Stimulated activated CD4-positive, alpha-beta T cell treated with anti-CD3 and anti-CD28 coated beads, TNF-alpha, amount 100 ng/mL, for 48 hours (primary cell): ENCODE data around the gene IFNA17.
"Not testable (repeated sequence)": the region's sequence is repeated elsewhere in the genome, so short reads cannot be mapped to it uniquely, and the experiment has no call there.

ENCODE experiments used
- DNase-seq, 3 donors: peaks; one replicate each; pipeline ENCODE4 v3.0.0-alpha.2; 2020; ENCODE audit warnings: low read depth in 3 of 3

The IFNA17 gene

DNA sequence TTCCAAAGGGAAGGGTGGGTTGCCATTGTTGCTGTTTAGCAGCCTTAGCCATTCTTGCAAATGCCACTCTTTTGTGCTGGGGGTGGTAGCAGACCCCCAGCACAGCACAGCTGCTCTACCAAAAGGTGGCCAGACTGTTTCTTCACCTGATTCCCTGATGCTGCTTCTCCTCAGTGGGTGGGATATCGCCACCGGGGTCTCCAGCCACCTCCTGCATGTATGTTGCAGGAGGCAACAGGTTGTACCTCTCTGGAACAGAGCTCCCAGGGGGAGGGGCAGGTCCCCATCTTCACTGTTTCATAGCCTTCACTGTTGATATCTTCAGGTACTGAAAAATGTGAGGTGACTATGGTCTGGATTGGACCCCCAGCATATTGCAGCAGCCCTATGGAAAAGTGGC lies 17.2 kb downstream of the IFNA17 start:
- not testable (repeated sequence) for DNase-seq

DNA sequence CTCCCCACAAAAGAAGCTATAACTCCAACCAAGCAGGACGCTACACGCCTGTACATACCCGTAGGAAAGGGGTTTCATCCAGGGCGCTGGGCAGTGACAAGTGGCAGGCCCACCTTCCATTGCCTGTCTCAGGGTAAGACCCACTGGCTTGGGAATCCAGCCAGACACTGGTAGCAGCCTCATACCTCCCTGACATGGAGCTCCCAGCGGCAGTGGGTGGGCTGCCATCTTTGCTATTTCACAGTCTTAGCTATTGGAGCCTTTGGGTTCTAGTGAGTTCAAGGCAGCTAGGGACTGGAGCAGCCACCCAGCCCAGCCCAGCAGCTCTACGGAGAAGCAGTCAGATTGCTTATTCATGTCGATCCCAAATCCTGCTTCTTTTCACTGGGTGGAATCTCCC lies 17.7 kb downstream of the IFNA17 start:
- DNase-seq = no peak

DNA sequence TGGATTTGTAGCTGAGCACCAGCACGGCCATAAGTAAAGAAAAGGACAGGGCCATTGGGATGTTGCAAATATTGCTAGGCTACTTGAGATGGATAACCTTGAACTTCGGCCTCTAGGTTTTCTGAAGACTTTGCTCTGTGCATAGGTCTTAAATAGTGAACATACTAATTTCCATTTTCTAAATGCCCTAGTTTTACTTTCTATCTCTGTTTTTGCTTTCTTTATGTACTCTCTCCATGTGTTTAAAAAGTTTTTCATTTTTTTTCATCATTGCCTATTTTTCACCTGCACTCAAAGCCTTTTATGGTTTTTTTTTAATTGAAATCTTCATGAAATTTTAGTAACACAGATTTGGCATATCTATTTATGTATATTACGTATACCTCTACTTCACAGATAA lies 21.0 kb downstream of the IFNA17 start, which contains the start of gene IFNA10:
TSS of gene IFNA10 (minus strand) at position 101 of the 400 bp plus-strand sequence. CDS start at position 55, 46 bp downstream.
- DNase-seq = not testable (repeated sequence)

DNA sequence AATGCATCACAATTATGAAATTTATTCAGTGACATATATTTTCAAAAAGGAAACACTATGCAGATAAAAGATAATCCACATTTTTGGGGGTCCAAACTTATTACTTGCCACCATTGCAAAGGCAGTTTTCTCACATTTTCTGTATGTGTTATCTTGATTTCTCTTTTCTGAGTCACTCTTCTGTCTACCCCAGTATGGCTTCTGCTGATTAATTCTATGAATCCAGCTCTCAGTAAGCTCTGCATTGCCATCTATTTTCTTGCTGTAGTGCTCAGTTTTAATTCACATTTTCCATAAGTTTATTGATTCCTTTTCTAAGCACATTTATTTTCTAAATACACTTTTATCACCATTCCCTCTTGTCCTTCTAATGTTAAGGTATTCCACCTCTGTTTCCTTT lies 22.8 kb downstream of the IFNA17 start:
- DNase-seq = no peak

- not testable (repeated sequence) for DNase-seq
These were observed 25.9 kb downstream of the IFNA17 start, which contains the start of gene IFNA7 for GRCh38 chr9:21202105-21202504. Gene IFNA7 (minus strand): TSS chr9:21202205. CDS start chr9:21202165, 40 bp downstream.

DNA sequence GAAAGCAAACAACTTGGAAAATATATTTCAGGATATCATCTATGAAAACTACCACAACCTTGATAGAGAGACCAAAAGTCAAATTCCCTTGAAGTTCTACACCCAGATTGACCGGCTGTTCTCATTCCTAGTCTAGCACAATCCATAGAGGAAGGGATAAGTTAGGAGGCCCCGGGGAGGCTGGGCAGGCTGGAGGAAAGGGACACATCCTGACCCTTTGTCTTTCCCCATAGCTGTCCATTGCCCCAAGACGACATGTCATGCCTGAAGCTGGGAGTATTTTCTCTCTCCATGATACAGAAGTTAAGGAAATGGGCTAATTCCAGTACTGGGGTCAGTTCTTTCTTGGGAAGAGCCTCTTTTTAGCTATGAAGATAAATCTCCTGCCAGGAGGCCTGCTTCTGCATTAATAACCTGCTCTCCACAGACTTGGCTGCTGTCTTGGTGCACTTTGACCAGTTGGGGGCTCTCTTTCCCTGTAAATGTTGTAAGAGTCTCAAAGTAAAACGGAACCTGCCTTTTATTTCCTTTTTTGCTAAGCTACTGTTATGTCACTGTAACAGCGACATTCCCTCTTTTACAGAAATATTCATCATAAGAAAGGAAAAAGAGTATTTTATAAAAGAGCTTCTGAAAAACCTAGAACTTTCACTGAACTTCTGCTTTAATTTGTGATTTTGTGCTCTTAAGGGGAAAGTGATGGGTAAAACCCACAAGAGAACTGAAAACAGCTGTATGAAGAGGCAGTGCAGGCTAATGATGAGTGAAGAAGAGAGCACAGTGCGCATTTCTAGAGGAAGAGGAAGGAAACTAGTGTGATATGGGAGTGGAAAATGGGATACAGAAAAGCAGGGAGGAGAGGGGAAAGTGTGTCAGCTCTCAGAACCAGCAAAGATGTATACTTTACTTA lies 32.9 kb downstream of the IFNA17 start:
- not testable (repeated sequence) for DNase-seq

- not testable (repeated sequence) for DNase-seq
These were observed 40.5 kb downstream of the IFNA17 start, which contains the start of gene IFNA4 for GRCh38 chr9:21187487-21187886. Gene IFNA4 (minus strand): TSS chr9:21187587. CDS start chr9:21187531, 56 bp downstream.

DNA sequence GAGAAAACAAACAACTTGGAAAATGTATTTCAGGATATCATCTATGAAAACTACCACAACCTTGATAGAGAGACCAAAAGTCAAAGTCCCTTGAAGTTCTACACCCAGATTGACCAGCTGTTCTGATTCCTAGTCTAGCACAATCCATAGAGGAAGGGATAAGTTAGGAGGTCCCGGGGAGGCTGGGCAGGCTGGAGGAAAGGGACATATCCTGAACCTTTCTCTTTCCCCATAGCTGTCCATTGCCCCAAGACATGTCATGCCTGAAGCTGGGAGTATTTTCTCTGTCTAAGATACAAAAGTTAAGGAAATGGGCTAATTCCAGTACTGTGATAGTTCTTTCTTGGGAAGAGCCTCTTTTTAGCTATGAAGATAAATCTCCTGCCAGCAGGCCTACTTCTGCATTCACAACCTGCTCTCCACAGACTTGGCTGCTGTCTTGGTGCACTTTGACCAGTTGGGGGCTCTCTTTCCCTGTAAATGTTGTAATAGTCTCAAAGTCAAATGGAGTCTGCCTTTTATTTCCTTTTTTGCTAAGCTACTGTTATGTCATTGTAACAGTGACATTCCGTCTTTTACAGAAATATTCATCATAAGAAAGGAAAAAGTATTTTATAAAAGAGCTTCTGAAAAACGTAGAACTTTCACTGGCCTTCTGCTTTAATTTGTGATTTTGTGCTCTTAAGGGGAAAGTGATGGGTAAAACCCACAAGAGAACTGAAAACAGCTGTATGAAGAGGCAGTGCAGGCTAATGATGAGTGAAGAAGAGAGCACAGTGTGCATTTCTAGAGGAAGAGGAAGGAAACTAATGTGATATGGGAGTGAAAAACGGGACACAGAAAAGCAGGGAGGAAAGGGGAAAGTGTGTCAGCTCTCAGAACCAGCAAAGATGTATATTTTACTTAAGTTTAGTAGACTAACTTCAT lies 44.9 kb downstream of the IFNA17 start:
- DNase-seq = not testable (repeated sequence)
